GM19452 (cell line): ENCODE results near the gene PARP9.
"Not testable (repeated sequence)": the region's sequence is repeated elsewhere in the genome, so short reads cannot be mapped to it uniquely, and the experiment has no call there.

ENCODE experiments used
- ATAC-seq: cut with Tn5 transposase; IDR thresholded peaks from one replicate; pipeline ENCODE4 v1.9.1; 2021; ENCODE audit not compliant: unreplicated experiment

The PARP9 gene

DNA sequence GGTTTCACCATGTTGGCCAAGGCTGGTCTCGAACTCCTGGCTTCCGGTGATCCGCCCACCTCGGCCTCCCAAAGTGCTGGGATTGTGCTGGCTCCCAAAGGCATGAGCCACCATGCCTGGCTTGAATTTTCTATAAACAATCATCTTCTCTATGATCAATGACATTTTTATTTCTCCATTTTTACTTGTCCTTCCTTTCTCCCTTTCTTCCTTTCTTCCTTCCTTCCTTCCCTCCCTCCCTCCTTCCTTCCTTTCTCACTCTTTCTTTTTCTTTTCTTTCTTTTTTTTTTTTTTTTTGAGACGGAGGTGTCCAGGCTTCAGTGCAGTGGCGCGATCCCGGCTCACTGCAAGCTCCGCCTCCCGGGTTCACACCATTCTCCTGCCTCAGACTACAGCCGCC lies 40.8 kb downstream of the PARP9 start:
- ATAC-seq = no peak

- ATAC-seq = no peak
These were observed 43.2 kb downstream of the PARP9 start for GRCh38 chr3:122520861-122521260.

GRCh38 chr3:122519693-122520092 lies 44.4 kb downstream of the PARP9 start:
- ATAC-seq = no peak

DNA sequence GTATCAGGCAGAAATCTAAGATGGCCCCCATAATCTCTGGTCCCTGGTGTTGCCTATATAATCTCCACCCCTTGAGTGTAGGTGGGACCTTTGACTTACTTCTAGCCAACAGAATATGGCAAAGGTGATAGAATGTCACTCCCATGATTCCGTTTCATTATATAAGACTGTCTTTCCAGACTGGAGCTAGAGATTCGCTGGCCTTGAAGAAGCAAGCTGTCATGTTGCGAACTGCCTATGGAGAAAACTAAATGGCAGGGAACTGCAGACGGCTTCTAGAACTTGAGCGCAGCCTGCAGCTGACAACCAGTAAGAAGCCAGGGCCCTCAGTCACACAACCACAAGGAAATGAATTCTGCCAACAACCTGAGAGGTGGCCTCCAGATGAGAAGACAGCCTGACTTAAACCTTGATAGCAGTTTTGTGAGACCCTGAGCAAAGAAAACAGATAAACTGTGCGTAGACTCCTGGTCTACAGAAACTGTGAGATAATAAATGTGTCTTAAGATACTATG lies 47.2 kb downstream of the PARP9 start:
- no peak for ATAC-seq

DNA sequence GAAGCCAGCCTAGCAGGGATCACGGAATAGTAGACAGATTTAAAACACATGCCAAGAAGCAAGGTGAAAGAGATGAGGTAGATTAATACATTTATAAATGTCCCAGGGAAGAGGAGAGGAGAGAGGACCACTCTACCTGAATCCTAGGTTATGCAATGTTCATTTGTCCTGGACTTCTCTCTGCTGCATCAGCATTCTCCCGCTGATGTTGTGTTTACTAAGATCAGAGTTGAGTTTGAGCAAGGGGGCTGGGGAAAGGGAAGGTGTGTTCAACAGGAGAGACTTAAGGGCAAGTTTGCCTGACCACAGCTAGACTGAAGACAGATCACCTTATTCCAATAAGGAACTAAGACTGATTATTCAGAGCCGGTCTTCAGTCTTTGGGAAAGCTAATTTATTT lies 48.2 kb downstream of the PARP9 start:
- no peak for ATAC-seq

DNA sequence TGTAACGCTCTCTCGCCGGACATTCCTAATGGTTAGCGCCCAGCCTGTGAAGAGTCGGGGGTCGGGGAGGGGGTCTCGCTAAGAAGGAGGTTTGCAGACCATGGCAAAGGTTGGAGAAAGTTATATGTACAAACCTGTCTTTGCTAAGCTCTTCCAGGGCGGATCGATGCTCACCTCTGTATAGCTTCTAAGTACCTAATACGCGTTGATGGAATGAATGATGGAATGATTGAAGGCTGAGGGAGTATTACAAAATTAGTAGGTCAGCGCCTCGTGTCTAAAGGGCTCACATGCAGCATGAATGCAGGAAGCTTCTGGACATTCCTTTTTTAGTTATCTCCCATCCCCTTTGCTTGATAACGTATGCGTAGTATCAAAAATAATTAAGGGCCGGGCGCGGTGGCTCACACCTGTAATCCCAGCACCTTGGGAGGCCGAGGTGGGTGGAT lies 49.1 kb downstream of the PARP9 start:
- ATAC-seq = no peak

GRCh38 chr3:122514123-122515019 lies 49.7 kb downstream of the PARP9 start, which contains the start of gene KPNA1:
Gene KPNA1, minus strand, starts transcription at chr3:122514939. Its CDS starts 18,374 bp downstream, at chr3:122496565.
- ATAC-seq = peak; percentile 89

- ATAC-seq = no peak
These were observed 50.5 kb downstream of the PARP9 start for GRCh38 chr3:122513386-122514122.

DNA sequence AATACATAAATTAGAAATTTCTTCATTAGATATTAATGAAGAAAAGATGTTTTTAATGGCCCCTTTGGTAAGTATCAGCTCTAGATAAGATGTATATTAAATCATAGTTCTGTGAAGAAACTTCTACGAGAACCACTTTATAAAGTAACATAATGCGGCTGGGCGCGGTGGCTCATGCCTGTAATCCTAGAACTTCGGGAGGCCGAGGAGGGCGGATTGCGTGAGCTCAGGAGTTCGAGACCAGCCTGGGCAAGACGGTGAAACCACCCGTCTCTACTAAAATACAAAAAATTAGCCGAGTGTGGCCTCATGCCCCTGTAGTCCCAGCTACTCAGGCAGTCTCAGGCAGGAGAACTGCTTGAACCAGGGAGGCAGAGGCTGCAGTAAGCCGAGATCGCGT lies 51.8 kb downstream of the PARP9 start:
- ATAC-seq = no peak

- no peak for ATAC-seq
These were observed 53.1 kb downstream of the PARP9 start for GRCh38 chr3:122510878-122511535.

GRCh38 chr3:122508944-122509343 lies 55.2 kb downstream of the PARP9 start:
- not testable (repeated sequence) for ATAC-seq

DNA sequence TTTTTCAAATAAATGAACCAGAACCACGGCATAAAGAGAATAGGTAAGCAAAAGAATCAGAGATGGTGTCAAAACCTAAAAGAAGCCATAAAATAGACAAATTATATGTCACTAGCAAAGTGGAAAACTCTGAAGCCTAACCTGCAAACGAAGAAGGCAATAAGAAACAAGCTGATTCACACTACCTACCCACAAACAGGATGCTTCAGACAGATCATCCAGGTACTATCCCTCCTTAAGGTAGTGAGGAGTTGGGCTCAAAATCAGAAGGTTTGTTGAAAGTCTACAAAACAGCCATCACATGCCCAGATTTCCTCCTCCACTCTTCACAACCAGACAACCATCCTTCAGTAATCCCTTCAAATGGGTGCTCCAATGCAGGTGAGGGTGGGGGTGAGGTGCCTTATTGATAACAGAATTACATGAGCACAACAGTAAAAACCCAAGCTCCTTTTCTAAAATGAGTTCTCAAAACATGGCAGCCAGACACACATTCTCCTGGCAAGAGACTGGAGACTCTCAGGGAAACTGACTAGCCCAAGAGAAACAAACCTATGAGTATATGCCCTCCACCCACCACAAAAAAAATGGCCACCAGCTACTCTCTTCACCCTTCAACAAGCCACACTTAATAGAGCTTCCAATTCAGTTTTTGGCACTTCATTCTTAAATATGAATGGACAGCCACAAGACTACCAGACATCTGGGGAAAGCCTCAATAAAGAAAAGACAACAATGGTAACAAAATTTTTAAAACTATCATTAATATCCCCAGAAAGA lies 55.8 kb downstream of the PARP9 start:
- no peak for ATAC-seq

DNA sequence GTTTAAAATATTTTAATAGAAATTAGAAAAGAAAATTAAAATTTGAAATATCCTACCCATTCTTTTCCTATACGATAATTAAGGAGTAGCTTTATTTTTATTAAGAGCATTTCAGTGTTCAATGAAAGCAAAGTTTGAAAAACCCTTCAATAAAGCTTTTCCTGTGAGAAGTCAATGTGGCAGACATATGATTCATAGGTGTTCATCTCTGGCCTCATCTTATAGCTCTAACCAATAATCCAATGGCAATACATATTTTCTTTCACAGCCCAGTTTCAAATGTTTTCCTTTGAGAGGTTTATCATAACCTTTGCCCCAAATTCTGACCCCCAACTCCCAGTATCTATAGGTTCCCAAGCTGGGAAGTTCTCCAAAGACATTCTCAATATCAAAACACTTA lies 57.6 kb downstream of the PARP9 start:
- ATAC-seq = no peak

- ATAC-seq = no peak
These were observed 58.4 kb downstream of the PARP9 start for GRCh38 chr3:122505676-122506075.

- no peak for ATAC-seq
These were observed 61.2 kb downstream of the PARP9 start for GRCh38 chr3:122502941-122503340.

DNA sequence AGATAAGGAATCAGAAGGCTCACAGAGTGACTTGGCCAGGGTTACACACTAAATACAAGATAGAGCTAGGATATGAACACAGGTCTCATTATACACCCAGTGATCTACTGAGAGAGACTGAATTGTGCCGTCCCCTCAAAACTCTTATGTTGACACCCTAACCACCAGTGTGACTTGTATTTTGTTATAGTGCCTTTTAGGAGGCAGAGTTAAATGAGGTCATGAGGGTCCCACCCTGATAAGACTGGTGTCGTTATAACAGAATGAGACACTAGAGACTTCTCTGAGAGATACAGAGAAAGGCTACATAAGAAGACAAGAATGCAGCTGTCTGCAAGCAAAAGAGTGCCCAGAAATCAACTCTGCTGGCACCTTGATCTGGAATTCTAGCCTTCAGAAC lies 62.0 kb downstream of the PARP9 start:
- ATAC-seq = no peak

GRCh38 chr3:122500964-122501363 lies 63.1 kb downstream of the PARP9 start:
- not testable (repeated sequence) for ATAC-seq

DNA sequence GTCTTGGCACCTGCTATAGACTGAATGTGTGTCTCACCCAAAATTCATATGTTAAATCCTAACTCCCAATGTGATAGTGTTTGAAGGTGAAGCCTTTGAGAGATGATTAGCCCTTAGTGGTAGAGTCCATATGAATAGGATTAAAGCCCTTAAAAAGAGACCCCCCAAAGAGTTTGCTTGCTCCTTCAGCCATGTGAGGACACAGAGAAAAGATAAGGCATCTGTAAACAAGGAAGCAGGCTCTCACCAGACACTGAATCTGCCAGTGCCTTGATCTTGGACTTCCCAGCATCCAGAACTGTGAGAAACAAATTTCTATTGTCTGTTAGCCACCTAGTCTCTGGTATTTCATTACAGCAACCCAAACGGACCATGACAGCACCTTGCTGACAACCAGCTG lies 65.9 kb downstream of the PARP9 start:
- no peak for ATAC-seq

DNA sequence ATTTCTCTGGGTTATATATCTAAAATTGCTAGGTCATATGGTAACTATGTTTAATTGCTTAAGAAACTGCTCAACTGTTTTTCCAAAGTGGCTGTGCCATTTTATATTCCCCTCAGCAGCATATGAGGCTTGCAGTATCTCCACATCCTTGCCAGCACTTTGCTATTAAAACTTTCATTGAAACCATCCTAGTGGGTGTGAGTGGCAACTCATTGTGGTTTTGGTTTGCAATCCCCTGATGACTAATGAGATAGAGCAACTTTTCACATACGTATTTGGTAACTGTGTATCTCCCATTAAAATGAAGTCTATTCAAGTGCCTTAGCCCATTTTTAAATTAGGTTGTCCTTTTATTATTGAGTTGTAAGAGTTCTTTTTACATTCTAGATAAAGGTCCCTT lies 66.7 kb downstream of the PARP9 start:
- peak; percentile 84 for ATAC-seq

DNA sequence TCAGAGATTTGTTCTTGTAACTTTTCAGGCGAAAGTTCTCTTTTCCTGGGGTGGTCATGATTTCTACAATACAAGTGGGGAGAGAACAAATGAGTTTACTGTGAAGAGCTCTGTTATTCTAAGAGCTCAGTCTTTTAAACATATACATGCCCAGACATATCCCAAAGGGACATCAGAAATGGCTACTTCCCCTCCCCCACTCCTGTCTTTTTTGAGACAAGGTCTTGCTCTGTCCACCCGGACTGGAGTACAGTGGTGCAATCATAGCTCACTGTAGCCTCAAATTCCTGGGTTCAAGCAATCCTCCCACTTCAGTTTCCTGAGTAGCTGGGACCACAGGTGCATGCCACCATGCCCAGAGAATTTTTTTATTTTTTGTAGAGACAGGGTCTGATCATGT lies 67.6 kb downstream of the PARP9 start:
- no peak for ATAC-seq

DNA sequence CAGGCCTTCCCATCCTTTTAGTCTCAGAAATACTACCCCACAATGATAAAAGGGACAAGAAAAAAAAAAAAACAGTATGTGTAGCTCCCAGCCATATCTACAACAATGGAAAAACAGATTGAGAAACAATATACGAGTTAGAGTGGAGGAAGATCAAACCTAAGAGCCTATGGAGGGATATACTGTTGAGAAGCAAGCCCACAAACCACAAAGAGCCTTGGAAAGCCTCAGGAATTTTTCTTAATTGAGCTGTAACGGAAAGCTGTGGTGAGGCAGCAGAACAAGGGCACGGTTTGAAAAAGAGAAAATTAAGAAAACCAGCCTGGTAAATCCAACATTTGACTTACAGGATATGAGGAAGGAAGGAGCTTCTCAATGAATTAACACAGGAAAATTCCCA lies 70.8 kb downstream of the PARP9 start:
- no peak for ATAC-seq
